Measurements from ENCODE around the gene REM2. TPM values are rescaled to one million over a fixed set of nuclear protein-coding genes. Genes with fewer than 3 reads are reported as not detected.

Gene REM2
- total RNA-seq, 1 experiment from 2014 or later, result 1.2 TPM

DNA sequence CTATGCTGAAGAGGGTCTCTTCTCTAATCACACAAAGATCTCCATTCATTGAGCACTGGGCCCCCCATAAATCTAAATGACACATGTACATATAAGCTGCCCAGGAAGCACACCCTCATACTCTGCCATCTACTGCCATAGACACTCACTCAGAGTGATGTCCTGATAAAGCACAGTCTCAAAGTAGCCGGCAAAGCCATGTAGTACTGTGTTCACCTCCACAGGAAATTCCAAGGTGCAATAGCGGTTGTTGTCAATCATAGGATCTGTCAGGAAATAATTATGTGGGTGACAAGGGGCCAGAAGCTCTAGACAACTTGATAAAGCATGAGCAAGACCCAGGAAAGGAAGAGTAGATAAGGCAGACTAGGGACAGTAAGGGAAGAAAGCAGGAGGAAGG lies 39.3 kb downstream of the REM2 start:
- Histone ChIP-seq H3K4ac (ENCODE audit: low read depth, low read length) (no peak overlapping the region), H3K56ac (ENCODE audit: insufficient read length, low read depth, low read length) (no peak overlapping the region), H2AFZ (ENCODE audit: low read length) (no peak overlapping the region), H3K9ac (ENCODE audit: extremely low read depth, insufficient read length, low read length) (no peak overlapping the region), H3K27me3 (ENCODE audit: insufficient read depth, low read length) (no peaks in the 10 kb centered on the region), H2AK5ac (ENCODE audit: insufficient read length, low read length) (no peak overlapping the region), H3K9me3 (ENCODE audit: control insufficient read depth, low read depth, low read length) (no peaks in the 10 kb centered on the region), H4K20me1 (ENCODE audit: control insufficient read depth, insufficient read depth, insufficient read length) (no peaks in the 10 kb centered on the region), H3K4me1 (ENCODE audit: insufficient read depth, low read length) (peaks cover 3% of the 10 kb centered on the region; the same call in 1 of the 2 replicates), H3K79me1 (ENCODE audit: insufficient read depth, low read depth, low read length, poor library complexity, severe bottlenecking) (peaks cover 3% of the 10 kb centered on the region), H3K18ac (ENCODE audit: insufficient read length, low read depth, low read length) (no peak overlapping the region), H2BK12ac (ENCODE audit: insufficient read length, low read depth, low read length) (no peak overlapping the region), H2BK120ac (ENCODE audit: low read depth, low read length, poor library complexity, severe bottlenecking) (no peak overlapping the region), H4K91ac (ENCODE audit: insufficient read length, low read depth, low read length) (no peak overlapping the region), H3K4me2 (ENCODE audit: insufficient read depth, insufficient read length, low read length) (no peak overlapping the region), H4K8ac (replicated peaks; ENCODE audit: insufficient read length, low read depth, low read length) (no peak overlapping the region), H3K14ac (ENCODE audit: insufficient read depth, low read length) (no peak overlapping the region), H4K5ac (ENCODE audit: insufficient read length, low read depth, low read length) (no peak overlapping the region), H3T11ph (ENCODE audit: low read length) (no peak overlapping the region), H2BK20ac (ENCODE audit: low read depth, low read length, poor library complexity, severe bottlenecking) (no peak overlapping the region), H2BK15ac (ENCODE audit: low read depth, low read length) (no peak overlapping the region), H3K23ac (ENCODE audit: insufficient read length, low read depth, low read length) (no peak overlapping the region), H3K23me2 (ENCODE audit: insufficient read length, low read depth, low read length, poor library complexity, severe bottlenecking) (peaks cover 9% of the 10 kb centered on the region), H3K79me2 (ENCODE audit: insufficient read depth, low read length) (peaks cover 3% of the 10 kb centered on the region; the same call in 1 of the 2 replicates), H2BK5ac (ENCODE audit: insufficient read length, low read length) (no peak overlapping the region), H3K27ac (ENCODE audit: insufficient read length, low read depth, low read length) (no peak overlapping the region)
- Mint-ChIP-seq H3K27me3 (ENCODE audit: low read depth) (no peaks in the 10 kb centered on the region; the same call in 1 of the 2 replicates), H3K4me3 (no peak overlapping the region), H3K27ac (no peak overlapping the region), H3K36me3 (ENCODE audit: insufficient read depth in 1 of 3, low read depth in 3 of 3) (peaks cover 55 to 75% (median 74%) of the 10 kb centered on the region in 3 experiments), H3K9me3 (peaks cover 0 to 3% of the 10 kb centered on the region in 2 experiments; a peak in 1 of 5 replicates), H3K4me1 (peaks cover 16 to 18% of the 10 kb centered on the region in 2 experiments)
- no CpG with 5 or more reads among the region's 2 CpGs for WGBS (ENCODE audit: extremely low coverage, insufficient read length, low lambda C conversion rate)
- DNase-seq, result no peak
- TF ChIP-seq, protein P1, sequence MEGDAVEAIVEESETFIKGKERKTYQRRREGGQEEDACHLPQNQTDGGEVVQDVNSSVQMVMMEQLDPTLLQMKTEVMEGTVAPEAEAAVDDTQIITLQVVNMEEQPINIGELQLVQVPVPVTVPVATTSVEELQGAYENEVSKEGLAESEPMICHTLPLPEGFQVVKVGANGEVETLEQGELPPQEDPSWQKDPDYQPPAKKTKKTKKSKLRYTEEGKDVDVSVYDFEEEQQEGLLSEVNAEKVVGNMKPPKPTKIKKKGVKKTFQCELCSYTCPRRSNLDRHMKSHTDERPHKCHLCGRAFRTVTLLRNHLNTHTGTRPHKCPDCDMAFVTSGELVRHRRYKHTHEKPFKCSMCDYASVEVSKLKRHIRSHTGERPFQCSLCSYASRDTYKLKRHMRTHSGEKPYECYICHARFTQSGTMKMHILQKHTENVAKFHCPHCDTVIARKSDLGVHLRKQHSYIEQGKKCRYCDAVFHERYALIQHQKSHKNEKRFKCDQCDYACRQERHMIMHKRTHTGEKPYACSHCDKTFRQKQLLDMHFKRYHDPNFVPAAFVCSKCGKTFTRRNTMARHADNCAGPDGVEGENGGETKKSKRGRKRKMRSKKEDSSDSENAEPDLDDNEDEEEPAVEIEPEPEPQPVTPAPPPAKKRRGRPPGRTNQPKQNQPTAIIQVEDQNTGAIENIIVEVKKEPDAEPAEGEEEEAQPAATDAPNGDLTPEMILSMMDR (conservative IDR thresholded peaks at IDR 0.05), result no peak
